ENCODE measurements around the gene KIAA0753. TPM values are rescaled to one million over a fixed set of nuclear protein-coding genes. Genes with fewer than 3 reads are reported as not detected.

The KIAA0753 gene
- total RNA-seq, 4 donors from 2014 or later = 33.9 to 58.8 (median 40.2) TPM

DNA sequence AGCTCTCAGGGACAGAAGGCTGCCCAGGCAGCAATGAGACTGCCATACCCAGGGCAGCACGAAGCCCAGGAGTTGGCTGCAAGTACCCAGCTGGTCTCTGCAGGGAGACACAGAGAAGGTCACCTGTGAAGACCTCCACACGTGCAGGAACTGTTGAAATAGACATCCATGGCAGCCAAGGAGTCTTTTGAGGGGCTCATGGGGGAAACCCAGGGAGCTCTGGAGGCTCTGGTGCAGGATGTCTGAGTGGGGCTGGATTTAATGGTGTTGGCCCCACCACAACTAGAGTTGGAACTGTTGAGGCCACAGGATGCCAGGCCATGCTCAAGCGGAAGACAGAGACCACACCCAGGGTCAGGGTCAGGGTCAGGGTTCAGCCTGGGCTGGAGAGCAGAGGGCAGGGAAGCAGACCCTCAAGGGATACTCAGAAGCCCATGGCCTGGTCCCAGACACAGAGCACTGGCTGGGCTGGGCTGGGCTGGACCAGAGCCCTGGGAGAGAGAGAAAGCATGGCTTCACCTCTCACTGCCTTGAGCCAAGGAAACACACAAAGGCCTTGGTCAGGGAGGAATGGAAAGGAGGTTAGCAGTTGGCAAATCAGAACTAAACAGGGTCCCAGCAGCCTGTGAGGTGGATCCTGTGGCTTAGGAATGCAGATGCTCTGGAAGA is 105.5 kb downstream of the KIAA0753 start:
- no peak for ATAC-seq
- Histone ChIP-seq H3K9me3 (no peaks in the 10 kb centered on the region), H3K36me3 (peaks cover 0 to 17% of the 10 kb centered on the region in 2 donors), H3K4me1 (peaks cover 0 to 55% (median 0%) of the 10 kb centered on the region in 3 donors), H3K27ac (peak overlapping the region in 3 of 4 donors; percentile 71 to 79 (median 77)), H3K4me3 (no peak overlapping the region), H3K27me3 (no peaks in the 10 kb centered on the region)
- TF ChIP-seq, protein P1, sequence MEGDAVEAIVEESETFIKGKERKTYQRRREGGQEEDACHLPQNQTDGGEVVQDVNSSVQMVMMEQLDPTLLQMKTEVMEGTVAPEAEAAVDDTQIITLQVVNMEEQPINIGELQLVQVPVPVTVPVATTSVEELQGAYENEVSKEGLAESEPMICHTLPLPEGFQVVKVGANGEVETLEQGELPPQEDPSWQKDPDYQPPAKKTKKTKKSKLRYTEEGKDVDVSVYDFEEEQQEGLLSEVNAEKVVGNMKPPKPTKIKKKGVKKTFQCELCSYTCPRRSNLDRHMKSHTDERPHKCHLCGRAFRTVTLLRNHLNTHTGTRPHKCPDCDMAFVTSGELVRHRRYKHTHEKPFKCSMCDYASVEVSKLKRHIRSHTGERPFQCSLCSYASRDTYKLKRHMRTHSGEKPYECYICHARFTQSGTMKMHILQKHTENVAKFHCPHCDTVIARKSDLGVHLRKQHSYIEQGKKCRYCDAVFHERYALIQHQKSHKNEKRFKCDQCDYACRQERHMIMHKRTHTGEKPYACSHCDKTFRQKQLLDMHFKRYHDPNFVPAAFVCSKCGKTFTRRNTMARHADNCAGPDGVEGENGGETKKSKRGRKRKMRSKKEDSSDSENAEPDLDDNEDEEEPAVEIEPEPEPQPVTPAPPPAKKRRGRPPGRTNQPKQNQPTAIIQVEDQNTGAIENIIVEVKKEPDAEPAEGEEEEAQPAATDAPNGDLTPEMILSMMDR (IDR thresholded peaks at IDR 0.05) = no peak
- TF ChIP-seq POLR2AphosphoS5 (IDR thresholded peaks at IDR 0.05) (no peak), POLR2A (IDR thresholded peaks at IDR 0.05) (no peak), EP300 (IDR thresholded peaks at IDR 0.05) (no peak)
- 86% methylated on average over 1 of the region's 3 CpGs; no CpG with 5 or more reads in 1 of the 2 donors for WGBS, 2 donors (ENCODE audit: low coverage in 1 of 2)

DNA sequence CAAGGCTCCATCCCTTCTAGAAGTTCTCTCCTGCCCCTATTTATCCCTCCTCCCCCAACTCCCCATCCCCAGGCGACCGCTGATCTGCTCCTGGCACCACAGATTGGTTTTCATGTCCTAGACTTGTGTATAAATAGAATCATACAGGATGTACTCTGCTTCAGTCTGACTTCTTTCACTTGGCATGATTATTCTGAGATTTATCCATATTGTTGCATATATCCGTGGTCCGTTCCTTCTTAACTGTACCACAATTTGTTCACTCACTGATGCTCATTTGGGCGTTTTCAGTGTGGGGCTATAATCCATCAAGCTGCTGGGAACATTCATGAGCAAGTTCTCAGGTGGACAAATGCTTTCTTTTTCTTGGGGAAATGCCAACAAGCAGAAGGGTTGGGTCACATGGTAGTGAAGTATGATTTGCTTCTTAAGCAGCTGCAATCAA is 108.0 kb downstream of the KIAA0753 start:
- WGBS, 2 donors (ENCODE audit: low coverage in 1 of 2) = 23 to 77% methylated on average over 2 to 5 of the region's 5 CpGs
- peaks cover 0 to 63% (median 0%) of the 10 kb centered on the region in 3 donors for H3K4me1 ChIP-seq
- no peak overlapping the region for H3K4me3 ChIP-seq
- peaks cover 0 to 13% of the 10 kb centered on the region in 2 donors for H3K36me3 ChIP-seq
- peak; percentile 75 for ATAC-seq
- TF ChIP-seq EP300 (IDR thresholded peaks at IDR 0.05) (peak; percentile 36), POLR2A (IDR thresholded peaks at IDR 0.05) (no peak), POLR2AphosphoS5 (IDR thresholded peaks at IDR 0.05) (peak; percentile 48)
- TF ChIP-seq, protein P1 (IDR thresholded peaks at IDR 0.05) = no peak
- no peaks in the 10 kb centered on the region for H3K27me3 ChIP-seq
- peak overlapping the region in 3 of 4 donors; percentile 71 to 79 (median 77) for H3K27ac ChIP-seq
- no peaks in the 10 kb centered on the region for H3K9me3 ChIP-seq

DNA sequence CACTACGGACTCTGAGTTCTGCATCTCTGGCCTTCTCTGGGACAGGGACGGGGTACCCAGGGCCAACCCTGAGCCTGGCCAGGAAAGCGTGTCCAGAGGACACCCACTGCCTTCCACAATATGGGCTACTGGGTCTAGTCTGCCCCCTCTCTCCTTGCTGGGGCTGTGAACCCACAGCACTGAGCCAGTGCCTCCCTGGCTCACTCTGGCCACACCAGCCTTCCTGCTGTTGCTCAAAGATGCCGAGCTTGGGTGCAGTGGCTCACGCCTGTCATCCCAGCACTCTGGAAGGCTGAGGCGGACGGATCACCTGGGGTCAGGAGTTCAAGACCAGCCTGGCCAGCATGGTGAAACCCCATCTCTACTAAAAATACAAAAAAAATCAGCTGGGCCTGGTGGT is 108.9 kb downstream of the KIAA0753 start:
- Histone ChIP-seq H3K36me3 (peaks cover 0 to 4% of the 10 kb centered on the region in 2 donors), H3K4me1 (peaks cover 0 to 59% (median 0%) of the 10 kb centered on the region in 3 donors), H3K9me3 (no peaks in the 10 kb centered on the region), H3K27me3 (no peaks in the 10 kb centered on the region), H3K4me3 (no peak overlapping the region), H3K27ac (peak overlapping the region in 3 of 4 donors; percentile 71 to 79 (median 77))
- 40 to 79% methylated on average over 1 to 3 of the region's 7 CpGs for WGBS, 2 donors (ENCODE audit: low coverage in 1 of 2)
- ATAC-seq = no peak
- TF ChIP-seq, protein P1 (IDR thresholded peaks at IDR 0.05) = no peak
- no peak for TF ChIP-seq EP300 (IDR thresholded peaks at IDR 0.05)
- no peak for TF ChIP-seq POLR2A (IDR thresholded peaks at IDR 0.05)
- no peak for TF ChIP-seq POLR2AphosphoS5 (IDR thresholded peaks at IDR 0.05)

DNA sequence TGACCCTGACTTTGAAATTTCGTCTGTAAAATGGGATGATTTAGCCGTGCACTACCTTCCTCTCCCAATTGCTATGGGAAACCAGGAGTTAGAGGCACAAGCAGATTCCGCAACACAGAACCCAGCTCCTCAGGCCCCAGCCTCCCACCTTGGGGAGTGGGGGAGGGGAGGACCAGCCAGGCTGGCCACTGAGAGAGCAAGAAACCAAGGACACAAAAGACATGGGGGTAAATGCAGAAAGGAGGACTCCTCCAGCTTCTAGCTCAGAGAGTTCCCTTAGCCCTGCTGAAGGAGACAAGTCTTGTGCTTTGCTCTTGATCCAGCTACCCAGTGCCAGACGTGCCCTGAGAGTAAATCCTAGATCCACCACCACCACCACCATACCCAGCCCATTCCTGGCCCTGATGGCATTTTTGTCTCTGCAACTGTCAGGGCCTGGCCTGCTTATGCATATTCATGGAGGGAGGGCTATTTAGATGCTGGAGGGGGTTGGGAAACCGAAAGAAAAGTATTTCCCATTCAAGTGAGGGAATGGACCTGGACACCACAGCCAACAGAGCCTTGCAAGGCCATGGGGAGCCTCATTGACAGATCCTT is 110.1 kb downstream of the KIAA0753 start:
- H3K27me3 ChIP-seq = no peaks in the 10 kb centered on the region
- 76 to 100% methylated on average over 1 to 3 of the region's 5 CpGs for WGBS, 2 donors (ENCODE audit: low coverage in 1 of 2)
- H3K9me3 ChIP-seq = no peaks in the 10 kb centered on the region
- no peak overlapping the region for H3K4me3 ChIP-seq
- H3K4me1 ChIP-seq = peaks cover 0 to 48% (median 0%) of the 10 kb centered on the region in 3 donors
- ATAC-seq = no peak
- H3K27ac ChIP-seq = peak overlapping the region in 2 of 4 donors; percentile 45 to 79
- peaks cover 0 to 3% of the 10 kb centered on the region in 2 donors for H3K36me3 ChIP-seq
- TF ChIP-seq POLR2A (IDR thresholded peaks at IDR 0.05) (no peak), POLR2AphosphoS5 (IDR thresholded peaks at IDR 0.05) (no peak)
- TF ChIP-seq, protein P1 (IDR thresholded peaks at IDR 0.05) = no peak

Data from gastroesophageal sphincter (tissue), 4 donors.